Adipose tissue (tissue), 3 donors: ENCODE results near the gene TULP4. TPM values are rescaled to one million over a fixed set of nuclear protein-coding genes. Genes with fewer than 3 reads are reported as not detected.
"Not testable (repeated sequence)": the region's sequence is repeated elsewhere in the genome, so short reads cannot be mapped to it uniquely, and the experiment has no call there.

Experiments
- H3K27ac ChIP-seq: one replicate; pipeline ENCODE4 v1.5.1; 2013; ENCODE audit warnings: low read depth, low read length
- whole genome bisulfite sequencing, 3 donors: extraction: QIAGEN DNeasy Blood & Tissue Kit; methylation state at CpG; one replicate each; pipeline ENCODE4 v1.1.7; 2013; 5-methylcytosine and 5-hydroxymethylcytosine counted together
- polyA plus RNA-seq, 3 donors: library from polyadenylated mRNA; stranded (reverse); fragments of 200-250 nt; gene quantifications; one replicate each; pipeline ENCODE4 v1.2.3, GENCODE V29; 2013
- donor health status: healthy with polysubstance abuse.
- donor health status: Bipolar disorder and iron deficiency.
- donor health status: healthy.

TULP4 gene
- polyA plus RNA-seq, 3 donors, result 2.5 to 7.3 (median 6.6) TPM

- 43 to 80% (median 72%) methylated on average over 6 of the region's 6 CpGs for WGBS, 3 donors
- H3K27ac ChIP-seq, result no peak overlapping the region
Observed at GRCh38 chr6:158467923-158468322, 155.7 kb downstream of the TULP4 start.

GRCh38 chr6:158468666-158469065, 156.4 kb downstream of the TULP4 start:
- no peak overlapping the region for H3K27ac ChIP-seq
- 83 to 91% (median 89%) methylated on average over 6 of the region's 6 CpGs for WGBS, 3 donors

DNA sequence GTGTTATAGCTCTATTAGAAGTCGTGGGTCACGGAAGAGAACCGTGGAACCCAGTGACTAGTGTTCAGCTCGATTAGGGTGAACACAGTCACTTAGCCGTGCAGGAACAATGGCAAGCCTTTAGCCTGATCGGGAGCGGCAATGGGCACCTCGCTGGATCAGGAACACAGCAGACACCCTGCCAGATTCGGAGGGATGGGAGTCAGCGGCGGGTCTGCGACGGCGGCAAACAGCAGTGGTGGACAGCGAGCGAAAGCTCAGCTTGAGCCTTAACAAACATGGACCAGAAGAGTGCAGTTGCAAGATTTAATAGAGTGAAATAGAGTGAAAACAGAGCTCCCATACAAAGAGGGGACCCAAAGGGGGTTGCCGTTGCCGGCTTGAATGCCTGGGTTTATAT, 157.8 kb downstream of the TULP4 start:
- 97 to 98% (median 97%) methylated on average over 18 of the region's 18 CpGs for WGBS, 3 donors
- H3K27ac ChIP-seq, result not testable (repeated sequence)

DNA sequence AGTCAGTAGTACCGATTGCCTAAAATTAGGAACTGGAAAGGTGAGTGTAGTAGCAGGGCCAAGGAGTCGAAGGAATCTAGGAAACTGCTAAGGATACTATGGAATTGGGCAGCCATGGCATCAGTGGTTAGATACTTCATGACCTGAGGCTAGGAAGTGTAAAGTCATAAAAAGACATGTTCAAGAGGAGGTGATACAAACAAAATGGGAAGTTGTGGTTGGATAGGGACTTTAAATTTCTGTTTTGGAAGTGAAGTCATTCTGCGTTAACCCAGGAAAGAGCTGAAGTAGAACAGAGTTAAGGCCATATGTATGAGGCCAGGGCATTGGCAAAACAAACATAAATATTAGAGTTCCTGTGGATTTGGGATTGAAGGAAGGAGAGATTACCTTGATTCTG, 159.1 kb downstream of the TULP4 start:
- 82 to 97% (median 85%) methylated on average over 3 of the region's 3 CpGs for WGBS, 3 donors
- no peak overlapping the region for H3K27ac ChIP-seq

- WGBS, 3 donors, result 63 to 89% (median 71%) methylated on average over 5 of the region's 5 CpGs
- no peak overlapping the region for H3K27ac ChIP-seq
Observed at GRCh38 chr6:158472447-158472846, 160.2 kb downstream of the TULP4 start.

- WGBS, 3 donors, result 52 to 89% (median 85%) methylated on average over 5 of the region's 5 CpGs
- no peak overlapping the region for H3K27ac ChIP-seq
Observed at GRCh38 chr6:158474961-158475343, 162.7 kb downstream of the TULP4 start.

DNA sequence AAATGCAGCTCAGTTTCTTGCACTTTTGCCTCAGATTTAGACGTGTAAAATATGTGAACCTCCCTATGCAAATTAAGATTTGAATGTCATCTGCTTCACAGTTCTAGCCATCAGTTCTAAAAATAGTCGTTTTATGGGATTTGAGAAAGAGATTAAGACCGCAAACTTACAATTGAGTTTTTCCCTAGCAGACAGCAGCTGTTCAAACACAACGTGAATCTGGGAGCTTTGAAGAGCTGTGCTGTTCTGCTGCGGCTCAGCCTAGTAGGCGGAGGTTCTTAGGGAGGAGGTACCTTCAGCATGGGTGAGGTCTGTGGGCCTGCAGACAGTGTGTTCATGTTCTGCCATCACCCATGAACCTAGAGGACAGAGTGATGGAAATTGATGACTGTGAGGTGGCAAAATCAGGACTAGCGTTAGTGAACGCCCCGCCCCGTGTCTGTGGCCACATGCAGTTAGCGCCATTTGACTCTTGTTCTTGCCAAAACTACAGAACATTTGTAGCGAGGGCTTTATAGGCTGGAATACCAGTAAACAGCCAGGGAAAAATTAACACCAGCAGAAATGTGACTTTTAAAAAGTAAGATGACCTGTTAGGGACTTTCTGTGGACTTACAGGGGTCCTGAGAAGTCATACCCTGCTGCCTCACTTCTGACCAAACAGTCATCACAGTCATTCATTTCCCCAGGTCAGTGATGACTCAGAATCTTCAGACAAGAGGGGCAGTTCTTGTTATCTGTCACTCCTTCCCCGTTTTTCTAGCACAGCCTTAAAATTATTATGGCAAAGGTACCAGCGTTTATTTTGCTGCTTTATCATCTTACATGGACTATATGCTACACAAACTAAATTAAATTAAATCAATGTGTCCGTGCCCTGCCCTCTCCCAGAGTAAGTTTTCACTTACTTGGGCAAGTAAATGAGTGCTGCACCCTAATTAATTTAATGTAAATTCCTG, 163.4 kb downstream of the TULP4 start:
- no peak overlapping the region for H3K27ac ChIP-seq
- WGBS, 3 donors, result 46 to 81% (median 76%) methylated on average over 15 of the region's 15 CpGs

GRCh38 chr6:158476389-158476788, 164.1 kb downstream of the TULP4 start:
- no peak overlapping the region for H3K27ac ChIP-seq

GRCh38 chr6:158477722-158478121, 165.5 kb downstream of the TULP4 start:
- not testable (repeated sequence) for H3K27ac ChIP-seq
- 94 to 95% (median 95%) methylated on average over 4 of the region's 4 CpGs for WGBS, 3 donors

More at GRCh38 chr6:158476389-158476788, 164.1 kb downstream of the TULP4 start:
- WGBS, 3 donors, result 89 to 97% (median 97%) methylated on average over 12 of the region's 12 CpGs

DNA sequence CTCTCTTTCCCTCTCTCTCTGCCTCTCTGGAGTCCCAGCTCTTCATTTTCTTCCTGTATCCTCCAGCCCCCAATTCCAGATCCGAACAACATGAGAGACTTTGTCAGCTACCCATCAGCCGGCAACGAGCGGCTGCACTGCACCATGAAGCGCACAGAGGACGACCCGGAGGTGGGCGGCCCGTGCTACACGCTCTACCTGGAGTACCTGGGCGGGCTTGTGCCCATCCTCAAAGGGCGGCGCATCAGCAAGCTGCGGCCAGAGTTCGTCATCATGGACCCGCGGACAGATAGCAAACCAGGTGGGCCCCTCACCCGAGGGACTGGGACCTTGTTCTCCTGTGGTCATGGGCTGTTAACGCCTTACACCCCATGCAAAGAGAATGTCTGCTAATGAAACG, 168.7 kb downstream of the TULP4 start:
- WGBS, 3 donors, result 95 to 97% (median 96%) methylated on average over 20 of the region's 20 CpGs
- H3K27ac ChIP-seq, result no peak overlapping the region

DNA sequence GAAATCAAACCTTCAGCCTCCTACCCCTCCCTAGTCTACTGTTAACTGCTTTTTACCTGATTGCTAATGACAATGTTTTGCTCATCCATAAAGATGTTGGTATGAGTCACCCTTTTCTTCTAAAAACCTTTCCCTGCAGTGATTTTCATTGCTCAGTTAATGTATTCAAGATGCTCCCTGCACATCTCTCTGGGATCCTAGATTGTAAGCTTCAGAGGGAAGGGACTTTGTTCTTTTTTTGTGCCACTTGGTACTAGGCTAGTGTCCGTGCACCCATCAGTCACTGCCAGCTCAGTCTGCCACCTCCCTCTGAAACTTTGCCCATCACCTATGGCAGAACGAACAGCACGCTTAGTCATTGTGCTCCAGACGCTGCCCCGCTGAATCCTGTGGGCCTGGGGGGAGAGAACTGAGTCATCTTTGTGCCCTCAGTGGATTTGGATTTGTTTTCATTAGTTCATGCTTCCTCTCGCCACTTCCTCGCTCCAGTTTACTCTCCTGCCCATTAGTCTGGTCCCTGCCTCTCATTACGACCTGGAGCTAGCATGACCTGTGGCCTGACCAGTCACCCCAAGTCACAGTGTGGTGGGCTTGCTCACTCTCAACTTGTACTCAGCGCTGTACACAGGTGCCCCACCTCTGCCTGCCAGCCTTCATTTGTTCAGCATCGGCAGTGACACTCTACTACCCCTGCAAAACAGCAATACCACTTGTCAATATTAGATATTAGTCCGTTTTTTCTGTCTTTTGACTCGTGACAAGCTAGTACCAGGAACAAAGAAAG, 169.6 kb downstream of the TULP4 start:
- H3K27ac ChIP-seq, result no peak overlapping the region
- WGBS, 3 donors, result 89 to 95% (median 91%) methylated on average over 12 of the region's 12 CpGs

DNA sequence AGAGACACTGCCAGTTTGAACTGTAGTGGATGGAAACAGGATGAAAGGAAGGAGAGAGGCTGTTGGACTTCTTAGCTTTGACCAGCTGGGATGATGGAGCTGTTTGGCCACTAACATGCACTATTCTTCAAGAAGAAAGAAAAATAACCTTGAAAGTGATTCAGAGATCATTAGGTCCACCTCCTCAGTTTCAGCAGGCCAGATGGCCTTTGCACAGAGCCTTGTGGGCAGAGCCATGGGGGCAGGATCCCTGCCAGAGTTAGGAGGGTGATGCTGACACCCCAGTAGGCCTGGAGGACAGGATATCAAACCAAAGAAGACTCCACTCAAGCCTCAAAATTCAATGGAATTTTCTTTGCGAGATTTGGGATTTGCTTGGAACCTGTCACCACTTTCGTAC, 173.2 kb downstream of the TULP4 start:
- H3K27ac ChIP-seq, result no peak overlapping the region
- 96 to 98% (median 97%) methylated on average over 2 of the region's 2 CpGs for WGBS, 3 donors

GRCh38 chr6:158487495-158487894, 175.2 kb downstream of the TULP4 start:
- 95 to 98% (median 96%) methylated on average over 5 of the region's 5 CpGs for WGBS, 3 donors
- H3K27ac ChIP-seq, result no peak overlapping the region

DNA sequence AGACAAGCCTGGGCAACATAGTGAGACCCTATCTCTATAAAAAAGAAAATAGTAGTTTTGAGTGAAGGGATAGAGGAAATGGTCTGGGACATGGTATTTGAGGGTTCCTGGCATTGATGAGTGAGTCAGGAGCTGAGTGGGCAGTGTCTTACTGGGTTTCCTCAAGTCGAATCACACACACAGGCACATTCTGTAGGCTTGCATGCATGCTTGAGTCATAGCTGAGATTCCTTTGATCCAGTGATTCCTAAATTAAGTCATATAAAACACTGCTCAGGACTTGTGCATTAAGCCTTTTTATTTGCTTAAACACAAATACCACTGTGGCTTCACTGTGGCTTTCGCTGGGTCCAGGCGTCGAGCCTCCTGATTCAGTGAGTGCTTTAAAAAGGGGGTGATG, 175.8 kb downstream of the TULP4 start:
- WGBS, 3 donors, result 79 to 94% (median 84%) methylated on average over 4 of the region's 4 CpGs

GRCh38 chr6:158489441-158489840, 177.2 kb downstream of the TULP4 start:
- WGBS, 3 donors, result 87 to 94% (median 91%) methylated on average over 4 of the region's 4 CpGs
- no peak overlapping the region for H3K27ac ChIP-seq

More for the DNA sequence above, 175.8 kb downstream of the TULP4 start:
- H3K27ac ChIP-seq, result no peak overlapping the region

DNA sequence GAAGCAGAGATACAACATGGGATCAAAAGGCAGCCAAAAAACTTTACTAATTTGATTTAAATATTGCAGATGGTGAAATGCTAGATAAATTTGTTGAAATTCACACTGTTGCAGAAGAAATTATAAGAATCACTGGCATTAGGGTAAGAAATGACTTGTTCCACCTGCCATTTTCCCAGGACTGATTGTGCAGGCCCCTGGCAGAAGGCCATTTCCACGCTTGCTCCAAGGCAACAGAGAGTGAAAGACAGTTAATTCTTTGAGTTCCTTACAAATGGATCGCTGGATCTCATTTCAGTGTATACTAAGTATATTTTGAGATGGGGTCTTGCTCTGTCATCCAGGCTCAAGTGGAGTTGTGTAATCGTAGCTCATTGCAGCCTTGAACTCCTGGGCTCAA, 180.6 kb downstream of the TULP4 start:
- H3K27ac ChIP-seq, result no peak overlapping the region
- 44 to 96% (median 94%) methylated on average over 3 of the region's 3 CpGs for WGBS, 3 donors

DNA sequence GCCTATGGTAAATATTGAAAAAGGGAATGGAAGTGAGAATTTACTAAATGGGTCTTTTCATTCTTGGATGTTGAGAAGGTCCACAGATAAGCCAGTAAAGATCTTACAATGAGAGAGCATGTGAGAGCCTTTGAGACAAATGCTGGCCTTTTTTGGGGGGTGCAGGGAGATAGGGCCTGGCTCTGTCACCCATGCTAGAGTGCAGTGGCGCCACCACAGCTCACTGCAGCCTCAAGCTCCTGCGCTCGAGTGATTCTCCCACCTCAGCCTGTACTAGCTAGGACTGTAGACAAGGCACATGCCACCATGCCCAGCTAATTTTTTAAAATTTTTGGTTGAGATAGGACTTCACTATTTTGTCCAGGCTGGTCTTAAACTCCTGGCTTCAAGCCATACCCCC, 184.4 kb downstream of the TULP4 start:
- no peak overlapping the region for H3K27ac ChIP-seq
- 87 to 100% (median 99%) methylated on average over 3 of the region's 3 CpGs for WGBS, 3 donors

GRCh38 chr6:158497620-158498019, 185.4 kb downstream of the TULP4 start:
- 90 to 98% (median 96%) methylated on average over 6 of the region's 6 CpGs for whole genome bisulfite sequencing, 3 donors
- H3K27ac ChIP-seq, result no peak overlapping the region

DNA sequence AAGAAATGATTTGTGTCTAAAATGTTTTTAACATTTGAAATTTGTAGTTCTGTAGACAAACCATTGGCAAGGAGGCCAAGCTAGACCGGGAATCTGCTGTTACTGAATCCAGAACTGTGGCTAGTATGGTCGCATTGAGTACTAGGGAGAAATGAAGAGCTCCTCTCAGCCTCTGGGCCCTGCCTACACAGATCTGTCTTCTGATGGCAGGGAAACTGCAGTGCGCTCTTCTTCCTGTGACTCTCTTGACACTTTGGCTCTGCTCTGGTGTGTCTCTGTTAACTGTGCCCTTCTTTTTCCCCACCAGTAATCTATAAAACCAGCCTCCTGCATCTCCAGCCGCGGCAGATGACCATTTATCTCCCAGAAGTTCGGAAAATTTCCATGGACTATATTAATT, 186.1 kb downstream of the TULP4 start:
- WGBS, 3 donors, result 96 to 99% (median 97%) methylated on average over 6 of the region's 6 CpGs
- no peak overlapping the region for H3K27ac ChIP-seq
